PC-9 (cell line): ENCODE data around the gene LURAP1L.

Source experiments
- CTCF ChIP-seq: fragments of 200-600 bp; sonication (generic); conservative IDR thresholded peaks from 2 replicates; pipeline ENCODE4 v1.6.1; 2017; ENCODE audit warnings: mixed run types, antibody characterized with exemption, mild to moderate bottlenecking, moderate library complexity
- EZH2 ChIP-seq: fragments of 200-600 bp; sonication (generic); IDR thresholded peaks from 2 replicates; pipeline ENCODE4 v1.8.0; 2017; ENCODE audit warnings: antibody characterized with exemption, low read depth

- TF ChIP-seq CTCF (no peak), EZH2 (no peak)
These were observed 6.5 kb downstream of the LURAP1L start for GRCh38 chr9:12781226-12781733.
